ENCODE measurements around the gene AUTS2.
A peak's percentile ranks its signal among the peaks of the same experiment; 100 is the strongest.

AUTS2 gene

DNA sequence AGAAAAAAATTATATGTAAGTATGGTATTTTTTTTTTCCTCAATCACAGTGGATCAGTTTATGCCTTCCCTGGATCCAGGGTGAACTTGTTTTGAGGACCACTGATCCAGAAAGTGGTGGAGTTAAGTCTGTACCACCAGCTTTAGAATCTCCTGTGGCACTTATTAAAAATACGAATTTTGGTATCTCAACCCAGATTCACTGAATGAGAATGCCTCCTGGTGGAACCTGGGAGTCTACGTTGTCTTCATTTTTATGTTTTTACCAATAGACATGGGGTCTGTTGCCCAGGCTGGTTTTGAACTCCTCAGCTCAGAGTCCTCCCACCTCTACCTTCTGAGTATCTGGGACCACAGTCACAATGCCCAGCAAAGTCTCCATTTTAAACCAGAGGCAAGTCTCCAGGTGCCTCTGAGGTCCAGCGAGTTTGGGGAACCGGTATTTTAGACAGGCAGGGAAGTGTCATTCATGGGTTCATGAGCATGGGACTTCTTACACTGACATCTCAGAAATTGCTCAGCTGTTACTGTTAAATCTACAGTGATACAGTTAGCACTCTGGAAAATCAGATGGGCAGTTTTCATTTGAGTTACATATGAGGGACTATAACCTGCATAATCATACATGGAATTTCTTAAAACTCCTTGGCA lies 200.9 kb downstream of the AUTS2 start:
- no peak for DNase-seq

DNA sequence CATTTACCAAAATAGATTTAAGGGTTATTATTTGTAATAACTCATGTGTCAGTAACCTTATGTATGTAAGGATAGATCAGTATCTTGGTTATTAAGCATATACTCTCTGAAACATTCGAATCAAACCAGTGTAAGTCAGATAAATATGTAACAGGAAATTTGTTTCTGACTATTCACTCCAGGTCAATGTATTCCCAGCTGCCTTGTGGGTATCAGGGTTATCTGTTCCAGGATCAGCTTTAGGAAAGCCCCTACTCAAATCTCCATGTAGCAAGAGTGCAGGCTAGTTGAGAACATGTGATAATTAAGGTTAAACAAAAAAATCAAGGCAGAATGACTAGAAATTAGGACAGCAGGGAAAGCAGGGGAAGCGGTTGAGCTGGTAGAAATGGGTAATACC lies 201.7 kb downstream of the AUTS2 start:
- DNase-seq, result no peak

DNA sequence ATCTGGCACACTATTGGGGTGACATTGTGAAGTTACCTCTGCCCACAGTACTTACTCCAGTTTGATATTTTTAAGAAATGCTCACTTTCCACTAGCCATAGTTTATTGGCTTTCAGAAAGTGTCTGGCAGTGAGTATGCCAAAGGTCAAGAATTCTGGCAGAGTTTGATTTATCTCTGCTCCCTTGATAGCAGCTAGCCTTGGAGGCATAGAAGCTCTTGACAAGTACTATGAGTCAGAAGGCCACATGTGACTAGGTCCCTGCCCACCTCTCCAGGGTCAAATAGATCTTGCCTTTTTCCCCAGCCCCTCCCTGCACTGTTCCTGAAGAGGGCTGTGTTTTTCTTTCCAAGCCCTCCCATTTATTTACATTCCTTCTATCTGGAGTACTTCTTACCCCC lies 202.2 kb downstream of the AUTS2 start:
- DNase-seq, result no peak

DNA sequence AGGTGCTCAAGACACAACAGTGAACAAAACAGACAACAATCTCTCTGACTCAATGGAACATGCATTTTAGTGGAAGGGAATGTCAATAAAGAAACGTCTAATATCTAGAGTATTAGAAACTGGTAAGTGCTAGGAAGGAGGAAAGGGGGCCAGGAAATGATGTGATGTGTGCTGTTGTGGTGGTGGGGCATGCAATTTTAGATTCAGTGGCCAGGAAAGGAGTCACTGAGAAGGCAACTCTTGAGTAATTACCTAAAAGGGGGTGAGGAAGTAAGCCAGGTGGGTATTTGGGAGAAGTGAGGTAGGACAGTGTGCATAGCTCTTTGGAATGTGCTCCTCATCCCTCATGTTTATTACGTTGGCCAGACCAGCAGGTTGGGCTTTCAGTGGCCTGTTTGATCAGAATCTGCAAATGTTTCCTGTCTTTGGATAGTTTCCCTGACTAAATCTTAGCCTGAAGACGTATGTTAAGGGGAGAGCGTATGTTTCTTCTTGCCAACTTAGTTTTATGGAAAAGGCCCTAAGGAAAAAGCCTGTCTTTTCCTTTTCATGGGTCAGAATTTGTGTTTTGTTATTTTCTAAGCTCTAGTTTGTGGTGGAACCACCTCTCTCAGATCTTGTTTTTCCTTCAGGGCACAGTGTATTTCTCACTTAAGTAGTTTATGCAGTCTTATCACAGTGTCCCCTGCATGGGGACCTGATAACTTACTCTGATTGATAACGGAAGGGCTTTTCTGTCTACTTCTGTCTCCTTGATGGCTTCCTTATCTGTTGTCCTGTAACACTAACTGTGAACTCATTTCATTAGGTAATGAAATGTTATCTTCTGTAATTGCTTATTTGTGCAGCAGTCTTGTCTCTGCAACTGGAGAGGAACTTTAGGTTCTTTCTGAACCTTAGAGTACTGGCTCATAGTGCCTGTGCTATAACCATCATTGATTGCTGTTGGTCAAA lies 203.7 kb downstream of the AUTS2 start:
- no peak for DNase-seq

DNA sequence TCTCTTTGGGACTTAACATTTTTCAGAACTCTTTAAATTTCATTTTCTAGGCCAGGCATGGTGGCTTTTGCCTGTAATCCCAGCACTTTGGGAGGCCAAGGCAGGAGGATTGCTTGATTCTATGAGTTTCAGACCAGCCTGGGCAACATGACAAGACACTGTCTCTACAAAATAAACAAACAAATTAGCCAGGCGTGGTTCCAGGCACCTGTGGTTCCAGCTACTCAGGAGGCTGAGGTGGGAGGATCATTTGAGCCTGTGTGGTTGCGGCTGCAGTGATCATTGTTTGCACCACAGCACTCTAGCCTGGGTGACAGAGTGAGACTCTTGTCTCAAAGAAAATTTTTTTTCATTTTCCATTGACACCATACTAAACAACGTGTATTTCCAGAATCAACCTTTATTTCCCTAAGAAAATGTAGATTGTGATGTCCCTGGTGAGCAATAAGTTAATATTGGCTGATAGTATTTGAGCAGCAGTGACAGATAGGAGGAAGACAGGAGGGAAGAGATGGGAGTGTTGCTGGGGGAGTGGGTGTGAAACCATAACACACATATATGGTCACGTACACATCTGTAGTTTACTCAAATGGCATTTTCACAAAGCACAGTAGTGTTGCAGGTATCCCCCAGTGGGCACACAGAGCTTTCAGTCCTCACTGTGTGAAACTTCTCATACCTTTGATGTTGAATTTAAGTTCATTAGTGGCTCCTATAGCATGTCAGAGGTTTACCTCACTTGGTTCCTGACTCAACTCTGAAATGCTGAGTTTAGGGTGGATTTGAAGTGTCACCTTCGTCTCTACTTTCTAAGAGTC lies 205.6 kb downstream of the AUTS2 start:
- no peak for DNase-seq

DNA sequence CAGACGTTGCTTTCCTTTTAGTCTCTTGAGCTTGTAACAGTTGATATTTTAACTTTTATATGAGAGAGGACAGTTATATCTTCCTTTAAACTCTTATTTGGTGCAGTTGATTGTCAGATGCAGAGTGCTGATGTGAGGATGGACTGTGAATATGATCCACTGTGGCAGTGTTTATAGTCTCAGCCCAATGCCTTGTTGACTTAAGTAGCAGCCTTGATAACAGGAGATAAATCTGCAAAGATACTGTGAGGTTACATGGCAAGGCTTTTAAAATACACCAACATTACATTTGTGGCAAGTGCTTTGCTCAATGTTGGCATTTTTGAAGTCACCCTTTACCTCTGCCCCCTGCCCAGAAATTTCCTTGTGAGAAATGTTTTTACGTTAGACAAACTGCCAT lies 206.7 kb downstream of the AUTS2 start:
- no peak for DNase-seq

DNA sequence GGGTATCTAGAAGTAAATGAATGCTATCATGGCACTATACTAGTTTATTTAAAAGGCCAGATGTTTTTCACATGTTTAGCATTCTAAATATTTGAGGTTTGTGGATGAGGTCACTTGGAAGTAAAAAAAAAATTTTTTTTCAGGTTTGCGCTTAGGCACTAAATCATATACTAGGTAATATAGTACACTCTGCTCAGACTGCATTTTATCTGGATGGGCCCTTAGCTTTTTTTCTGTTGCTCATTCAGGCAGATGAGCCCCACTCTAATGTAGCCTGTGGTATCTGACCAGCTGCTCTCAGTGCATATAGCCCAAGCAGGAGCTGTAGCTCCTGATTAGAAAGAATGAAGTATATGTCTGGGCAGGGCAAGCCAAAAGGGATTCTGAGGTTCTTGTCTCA lies 210.1 kb downstream of the AUTS2 start:
- DNase-seq, result no peak

DNA sequence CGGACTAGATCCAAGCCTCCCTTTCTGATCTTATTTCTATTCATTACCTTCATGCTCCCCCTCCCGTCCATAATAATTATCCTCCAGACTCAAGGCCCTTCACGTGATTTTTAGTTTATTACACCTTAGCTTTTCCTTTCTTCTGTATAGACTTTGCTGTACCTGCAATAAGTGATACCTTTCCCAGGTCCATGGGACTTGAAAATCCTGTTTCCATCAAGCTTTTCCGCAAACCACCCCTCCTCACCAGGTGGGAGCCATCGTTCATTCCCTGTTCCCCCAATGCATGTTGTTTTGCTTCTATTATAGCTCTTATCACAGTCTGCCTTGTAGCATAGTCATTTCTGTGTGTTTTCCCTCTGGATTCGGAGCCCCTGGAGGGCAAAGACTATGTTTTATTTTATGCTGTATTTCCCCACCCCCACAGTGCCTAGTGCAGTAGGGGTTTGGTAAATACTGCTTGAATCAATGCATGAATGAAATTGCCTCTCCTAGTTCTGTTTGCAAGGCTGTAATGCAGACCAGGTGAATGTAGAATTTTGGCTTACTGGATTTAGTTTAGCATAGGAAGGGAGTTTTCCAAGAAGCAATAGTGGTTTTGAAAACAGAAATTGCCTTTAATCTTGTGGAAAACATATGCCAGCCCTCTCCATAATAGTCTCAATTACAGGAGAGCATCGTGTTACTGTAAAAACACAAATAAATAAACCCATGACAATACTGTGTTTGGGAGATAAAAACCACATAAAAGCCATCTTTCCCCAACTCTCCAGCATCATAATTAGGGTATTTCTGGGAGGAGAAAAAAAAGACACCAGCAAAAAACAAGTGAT lies 213.4 kb downstream of the AUTS2 start:
- no peak for DNase-seq

DNA sequence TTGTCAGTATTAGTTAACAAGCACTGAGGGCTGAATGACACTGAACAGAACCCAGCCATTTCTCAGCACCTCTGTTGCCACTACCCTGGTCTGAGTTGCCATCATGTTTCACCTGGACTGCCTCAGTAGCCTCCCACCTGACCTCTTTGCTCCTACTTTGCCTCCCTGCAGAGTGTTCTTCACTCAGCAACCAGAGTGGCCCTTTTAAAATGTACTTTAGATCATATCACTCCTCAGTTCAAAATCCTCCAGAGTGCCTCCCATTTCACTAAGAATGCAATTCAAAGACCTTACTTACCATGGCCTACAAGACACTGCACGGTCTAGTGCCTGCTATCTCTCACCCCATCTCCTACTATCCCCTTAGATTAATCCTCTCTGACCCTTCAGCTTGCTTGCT lies 214.5 kb downstream of the AUTS2 start:
- DNase-seq, result no peak

DNA sequence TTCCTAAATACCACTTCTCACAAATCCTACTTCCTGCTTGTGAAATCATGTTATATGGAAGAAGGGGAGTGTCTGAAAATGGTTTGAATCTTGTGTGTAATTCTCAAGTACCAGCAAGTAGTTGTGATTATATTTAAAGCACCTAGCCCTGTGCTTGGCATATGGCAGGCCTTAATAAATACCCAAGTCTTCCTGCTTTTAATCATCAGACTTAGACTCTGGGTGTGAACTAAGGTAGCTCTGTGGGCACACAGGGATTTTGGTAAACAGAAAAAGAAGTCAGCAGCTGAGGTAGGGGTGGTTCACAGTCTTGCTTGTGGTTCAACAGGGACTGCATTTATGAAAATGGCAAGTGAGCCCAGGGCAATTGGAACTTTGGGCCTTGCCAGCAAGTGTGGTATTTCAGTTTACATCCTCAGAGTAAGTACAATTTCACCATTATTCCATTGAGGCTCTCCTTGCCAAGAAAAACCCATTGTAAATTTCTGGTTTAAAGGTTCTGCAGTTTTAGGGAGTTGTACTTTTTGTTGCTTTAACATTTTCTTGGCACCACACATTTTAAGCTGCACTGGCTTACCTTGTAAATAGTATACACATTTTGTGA lies 215.5 kb downstream of the AUTS2 start:
- DNase-seq, result no peak

DNA sequence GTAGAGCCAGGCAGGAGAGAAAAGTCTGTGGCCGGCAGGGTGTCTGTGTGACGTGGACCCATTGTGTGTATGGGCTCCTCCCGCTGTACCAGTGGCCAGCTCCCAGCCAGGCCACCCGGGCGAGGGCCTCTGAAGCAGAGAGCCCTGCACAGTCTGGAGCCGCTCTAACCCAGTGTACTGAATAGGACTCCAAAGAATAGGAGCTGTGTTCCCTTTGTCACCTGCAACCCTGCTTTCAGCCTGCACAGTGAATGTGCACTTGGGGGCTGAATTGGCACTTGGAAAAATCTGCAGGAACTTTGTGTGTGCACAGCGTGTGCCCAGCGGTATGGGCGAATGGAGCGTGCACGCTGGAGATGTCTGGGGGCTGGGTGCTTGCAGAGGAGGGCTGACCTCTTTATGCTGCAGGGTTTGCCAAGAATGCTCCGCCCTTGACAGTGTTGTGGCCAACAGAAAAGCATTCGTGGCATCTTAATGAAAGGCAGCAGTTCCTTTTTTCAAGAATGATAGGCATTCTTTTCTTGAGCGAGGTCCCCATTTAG lies 216.2 kb downstream of the AUTS2 start:
- DNase-seq, result no peak

DNA sequence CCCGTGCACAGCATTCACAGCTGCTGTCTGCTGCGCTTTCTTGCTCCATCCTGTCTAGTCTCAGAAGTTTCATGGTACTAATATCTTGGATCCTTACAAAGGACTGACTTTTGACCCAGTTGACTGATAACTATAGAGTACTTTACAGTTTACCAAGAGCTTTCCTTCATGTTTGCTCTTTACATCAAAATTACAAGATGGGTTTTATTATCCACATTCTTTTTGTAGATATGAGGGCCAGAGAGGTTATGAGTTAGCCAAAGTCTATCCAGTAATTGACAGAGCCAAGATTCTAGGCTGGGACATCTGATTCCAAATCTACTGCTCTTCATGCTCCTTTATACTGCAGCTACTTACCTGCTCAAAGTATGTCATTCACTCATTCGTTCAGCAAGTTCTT lies 218.2 kb downstream of the AUTS2 start:
- DNase-seq, result no peak

DNA sequence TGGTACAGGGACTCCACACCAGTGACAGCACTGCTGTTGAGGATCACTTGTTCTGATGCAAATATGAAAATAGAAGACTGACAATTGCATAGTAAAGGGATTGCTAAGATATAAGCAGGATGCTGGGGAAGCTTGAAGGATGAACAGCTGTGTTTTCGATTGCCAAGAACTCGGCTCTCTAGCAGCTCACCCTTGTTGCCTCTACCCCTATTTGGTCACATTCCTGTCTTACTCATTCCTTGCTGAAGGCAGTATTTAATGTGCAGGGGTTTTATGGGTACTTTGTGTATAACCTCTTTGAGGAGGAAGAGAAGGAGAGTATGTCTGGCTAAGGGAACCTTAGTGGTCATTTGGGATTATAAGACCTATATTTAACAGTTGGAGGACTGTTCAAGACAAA lies 218.8 kb downstream of the AUTS2 start:
- DNase-seq, result no peak

DNA sequence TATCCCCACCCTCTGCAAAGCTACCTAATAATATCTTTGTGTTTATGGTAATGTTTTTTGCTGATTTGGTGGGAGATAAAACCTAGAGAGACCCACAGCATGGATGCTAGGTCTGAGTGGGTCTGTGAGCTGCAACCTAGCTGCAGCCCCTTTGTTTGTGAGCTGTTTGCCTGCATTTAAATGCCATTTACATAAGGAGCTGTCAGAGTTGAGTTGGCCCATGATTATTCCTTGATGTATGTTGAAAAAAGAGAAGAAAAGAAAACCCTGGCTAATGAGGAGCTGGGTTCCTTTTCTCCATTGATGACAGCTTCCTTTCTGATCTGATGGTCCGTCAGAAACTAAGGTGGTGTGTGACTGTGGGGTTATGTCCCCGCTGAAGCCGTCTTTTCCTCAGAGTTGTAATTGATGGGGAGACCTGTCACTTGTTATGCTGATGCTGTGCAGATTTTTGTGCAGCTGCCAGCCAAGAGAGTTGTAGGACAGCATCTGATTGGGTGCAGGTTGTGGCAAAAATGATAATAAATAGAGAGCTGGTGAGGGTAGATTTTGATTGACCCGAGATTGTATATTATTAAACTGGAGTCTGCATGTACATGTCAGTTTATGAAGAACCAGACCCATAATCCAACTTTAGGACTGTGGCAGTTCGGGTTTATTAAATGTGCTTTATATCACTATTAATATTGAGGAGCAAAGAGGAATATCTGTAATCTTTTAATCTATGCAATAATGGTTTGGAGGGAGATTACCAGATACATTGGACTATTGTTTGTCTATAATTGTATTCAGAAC lies 219.8 kb downstream of the AUTS2 start:
- no peak for DNase-seq

DNA sequence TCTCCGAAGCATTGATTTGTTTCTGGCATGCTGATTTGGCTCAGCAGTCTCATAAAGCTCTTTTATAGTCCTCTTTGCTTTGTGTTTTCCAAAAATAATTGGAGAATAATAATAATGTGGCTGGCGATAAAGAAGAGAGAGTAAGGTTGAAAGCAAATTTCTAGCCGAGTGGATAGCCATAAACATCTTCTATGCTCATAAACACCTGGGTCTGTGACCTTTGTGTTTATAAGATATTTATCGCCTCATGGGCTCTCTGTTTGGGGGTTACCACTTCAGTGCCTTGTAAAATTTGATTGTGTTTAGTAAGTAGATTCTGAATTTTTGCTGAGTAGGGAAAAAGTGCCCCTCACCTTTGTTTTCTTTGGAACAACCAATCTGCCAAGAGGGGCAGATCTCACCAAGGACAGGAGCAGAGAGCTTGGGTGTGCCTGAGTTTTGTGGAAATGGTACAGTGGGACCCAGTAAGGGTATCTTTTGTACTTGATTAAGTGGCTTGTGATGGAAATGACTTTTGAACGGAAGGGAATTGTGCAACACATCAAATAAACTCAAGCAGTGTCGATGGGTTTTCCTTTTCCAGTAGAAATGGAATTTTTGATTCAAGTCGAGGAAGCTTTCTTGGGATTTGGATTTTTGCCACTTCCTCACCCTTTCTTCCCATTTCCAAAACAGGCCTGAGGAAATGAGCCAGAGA lies 220.5 kb downstream of the AUTS2 start:
- no peak for DNase-seq

DNA sequence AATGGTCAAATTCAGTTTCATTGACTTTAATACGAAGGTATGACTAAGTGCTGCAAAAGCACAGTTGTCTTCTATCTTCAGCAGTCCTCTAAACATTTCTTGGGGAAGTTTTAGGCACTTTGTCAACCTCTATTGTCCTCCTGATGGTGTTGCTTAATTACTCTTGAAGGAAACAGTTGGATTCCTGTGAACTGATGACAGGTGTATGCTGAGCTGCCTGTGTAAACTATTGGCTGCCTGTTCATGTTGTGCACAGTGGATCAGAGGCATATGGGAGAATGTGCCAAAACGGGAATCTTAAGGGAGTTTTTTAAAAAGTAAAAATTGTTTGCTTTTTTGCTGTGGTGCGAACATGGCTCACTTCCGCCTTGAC lies 221.0 kb downstream of the AUTS2 start:
- DNase-seq, result no peak

DNA sequence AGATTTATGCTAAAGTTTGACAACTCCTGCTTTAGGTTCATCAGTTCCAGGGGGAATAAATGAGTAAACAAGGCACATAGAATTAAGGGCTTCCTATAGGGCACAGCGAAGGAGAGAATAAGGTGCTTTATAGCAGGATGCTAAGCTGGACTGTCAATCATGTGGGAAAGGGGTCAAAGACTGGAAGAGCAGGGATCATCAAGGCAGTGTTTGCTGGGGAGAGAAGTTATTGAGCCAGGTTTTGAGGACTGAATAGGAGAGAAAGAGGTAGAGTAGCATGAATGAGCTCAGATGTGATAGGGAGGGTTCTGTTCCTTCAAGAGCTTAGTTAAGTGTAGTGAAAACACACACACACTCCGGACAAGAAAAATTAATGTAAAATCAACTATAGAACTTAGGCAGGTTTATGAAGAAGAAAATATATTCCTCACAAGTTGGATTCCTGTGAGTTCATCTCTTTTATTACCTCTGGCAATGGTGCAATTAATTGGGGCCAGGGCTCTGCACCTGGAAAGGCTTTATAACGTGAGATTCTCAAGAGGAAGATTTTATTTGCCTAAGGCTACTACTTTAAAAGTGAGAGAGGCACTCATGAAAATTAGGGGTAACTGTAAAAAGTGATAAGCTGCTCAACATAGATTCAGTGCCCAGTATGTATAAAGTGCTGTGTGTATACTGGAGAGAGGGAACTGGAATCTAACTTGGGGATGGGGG lies 222.4 kb downstream of the AUTS2 start:
- DNase-seq, result peak; percentile 55

DNA sequence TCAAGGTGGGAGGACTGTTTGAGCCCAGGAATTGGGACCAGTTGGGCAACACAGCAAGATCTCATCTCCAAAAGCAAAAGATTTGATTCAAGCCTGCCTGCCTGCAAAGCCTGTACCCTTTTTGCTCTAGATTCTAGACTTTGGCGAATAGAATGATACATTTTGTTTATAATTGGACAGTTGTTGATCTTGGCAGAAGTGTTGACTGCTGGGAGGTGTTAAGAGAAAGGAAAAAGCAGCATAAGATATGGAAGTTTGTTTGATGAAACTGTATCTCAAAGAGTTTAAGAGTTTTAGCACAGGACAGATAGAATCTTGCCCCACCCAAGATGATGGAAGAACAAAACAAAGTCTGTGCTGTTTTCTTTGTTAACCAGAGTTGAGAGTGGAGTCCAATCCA lies 224.1 kb downstream of the AUTS2 start:
- no peak for DNase-seq

DNA sequence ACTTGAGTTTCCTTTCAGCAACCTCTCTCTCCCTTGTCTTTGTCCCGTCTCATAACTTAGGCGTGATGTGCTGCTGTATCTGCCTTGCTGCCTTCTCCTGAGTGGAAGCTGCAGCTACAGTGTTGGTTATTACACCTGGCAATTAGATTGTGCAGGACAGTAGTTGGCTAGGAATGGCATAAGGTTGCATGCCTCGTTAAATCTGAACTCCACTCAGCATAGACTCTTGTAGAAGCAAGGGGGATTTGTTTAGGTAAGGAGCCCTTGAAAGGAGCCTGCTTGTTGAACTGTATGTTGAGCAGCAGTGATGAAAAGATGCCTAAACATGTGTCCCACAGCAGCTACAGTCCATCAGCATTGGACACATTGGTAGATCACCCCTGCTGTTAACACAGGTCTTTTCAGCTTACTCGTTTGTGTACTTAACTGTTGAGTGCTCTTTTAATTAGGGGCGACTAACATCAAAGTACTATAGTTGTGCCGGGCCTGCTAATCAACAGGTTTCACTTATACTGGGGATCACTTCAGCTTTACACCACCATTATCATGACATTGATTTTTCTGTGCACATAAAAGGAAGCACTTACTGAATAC lies 225.0 kb downstream of the AUTS2 start:
- DNase-seq, result peak; percentile 89

Data from NCI-H1092 treated with DMSO at 0.1 percent for 48 hours (cell line).